GM12878 (cell line): ENCODE measurements around the gene CCDC187. TPM values are rescaled to one million over a fixed set of nuclear protein-coding genes. Genes with fewer than 3 reads are reported as not detected.

ENCODE experiments used
- BRCA1 ChIP-seq: IDR thresholded peaks from 2 replicates; pipeline ENCODE4 v1.6.1; 2011; ENCODE audit warnings: low read depth, low read length, improper control_type of control experiment
- CBX3 ChIP-seq: fragments of 200-600 bp; sonication (generic); IDR thresholded peaks from 2 replicates; pipeline ENCODE4 v1.6.1; 2016; ENCODE audit warnings: low read depth, borderline replicate concordance
- CHD1 ChIP-seq: IDR thresholded peaks from 2 replicates; pipeline ENCODE4 v1.6.1; 2012; ENCODE audit warnings: low read depth, low read length, improper control_type of control experiment
- DPF2 ChIP-seq: fragments of 450-650 bp; IDR thresholded peaks from 2 replicates; pipeline ENCODE4 v1.6.1; 2017; ENCODE audit warnings: mild to moderate bottlenecking
- EP300 ChIP-seq, 2 experiments: fragments of 150-350 bp in 1 of 2; IDR thresholded peaks; 2 replicates each; pipeline ENCODE4 v1.6.1; 2011 to 2012; ENCODE audit warnings: low read depth in 2 of 2, low read length in 2 of 2, borderline replicate concordance in 1 of 2, improper control_type of control experiment in 1 of 2, inconsistent platforms in 1 of 2; ENCODE audit not compliant: control insufficient read depth in 1 of 2
- ESRRA ChIP-seq: IDR thresholded peaks from 2 replicates; pipeline ENCODE4 v1.6.1; 2012; ENCODE audit warnings: mild to moderate bottlenecking, low read length, improper control_type of control experiment
- KLF5 ChIP-seq: fragments of 450-650 bp; IDR thresholded peaks from 2 replicates; pipeline ENCODE4 v1.6.1; 2014; ENCODE audit warnings: mild to moderate bottlenecking; ENCODE audit not compliant: partially characterized antibody
- MEF2B ChIP-seq: fragments of 450-650 bp; IDR thresholded peaks from 2 replicates; pipeline ENCODE4 v1.6.1; 2018; ENCODE audit warnings: mild to moderate bottlenecking, moderate library complexity; ENCODE audit not compliant: partially characterized antibody, poor library complexity, severe bottlenecking
- MXI1 ChIP-seq: fragments of 150-350 bp; IDR thresholded peaks from 2 replicates; pipeline ENCODE4 v1.6.1; 2011; ENCODE audit warnings: low read depth, mild to moderate bottlenecking, inconsistent platforms, low read length, improper control_type of control experiment
- POLR2AphosphoS5 ChIP-seq: IDR thresholded peaks from 2 replicates; pipeline ENCODE4 v1.6.1; 2011; ENCODE audit warnings: mild to moderate bottlenecking, low read length, inconsistent platforms
- RCOR1 ChIP-seq: conservative IDR thresholded peaks from 2 replicates; pipeline ENCODE4 v1.6.1; 2012; ENCODE audit warnings: low read depth, low read length, improper control_type of control experiment
- SUZ12 ChIP-seq: fragments of 200-600 bp; sonication (generic); IDR thresholded peaks from one replicate; pipeline ENCODE4 v1.6.1; 2018; ENCODE audit warnings: antibody characterized with exemption, mild to moderate bottlenecking; ENCODE audit not compliant: unreplicated experiment
- TCF7 ChIP-seq: IDR thresholded peaks from 2 replicates; pipeline ENCODE4 v1.6.1; 2014; ENCODE audit warnings: antibody characterized with exemption, borderline replicate concordance
- WRNIP1 ChIP-seq: IDR thresholded peaks from 2 replicates; pipeline ENCODE4 v1.6.1; 2011; ENCODE audit warnings: low read depth, low read length, improper control_type of control experiment, borderline replicate concordance
- YY1 ChIP-seq: IDR thresholded peaks from 2 replicates; pipeline ENCODE4 v1.6.1; 2011; ENCODE audit warnings: low read depth, mild to moderate bottlenecking, low read length
- ZNF384 ChIP-seq: IDR thresholded peaks from 2 replicates; pipeline ENCODE4 v1.6.1; 2012; ENCODE audit warnings: low read depth, mild to moderate bottlenecking, low read length, improper control_type of control experiment, borderline replicate concordance
- ZNF622 ChIP-seq: fragments of 450-650 bp; IDR thresholded peaks from 2 replicates; pipeline ENCODE4 v1.6.1; 2017; ENCODE audit warnings: mild to moderate bottlenecking, inconsistent platforms
- polyA plus RNA-seq, 11 experiments: library from polyadenylated mRNA; depleted of rRNA in 4 of 11; unstranded in 6 of 11; stranded (reverse) in 5 of 11; fragments of >200 nt; fragmentation: Nextera tagmentation in 4 of 11; fragmentation: Illumina TruSeq in 1 of 11; extraction: Ambion mirVana in 4 of 11; extraction: Trizol in 1 of 11; gene quantifications; 1 replicate in 1 of 11; 2 replicates in 10 of 11; pipeline versions ENCODE4 v1.2.1 to v1.2.3, GENCODE V29; 2011 to 2016; ENCODE audit warnings: inconsistent platforms in 2 of 11, missing spikeins in 2 of 11, low read depth in 1 of 11
- total RNA-seq, 4 experiments: library from RNA; depleted of rRNA in 3 of 4; stranded (reverse); fragments of >200 nt in 3 of 4; fragmentation: Illumina TruSeq in 1 of 4; extraction: Trizol in 1 of 4; gene quantifications; 2 replicates each; pipeline versions ENCODE4 v1.2.1 to v1.2.3, GENCODE V29; 2013 to 2021
- TF ChIP-seq, protein P1 (sequence below): fragments of 450-650 bp; IDR thresholded peaks from 2 replicates; pipeline ENCODE4 v1.6.1; 2016; ENCODE audit warnings: mild to moderate bottlenecking, moderate library complexity, borderline replicate concordance
- TF ChIP-seq, protein P2 (sequence below): IDR thresholded peaks from 2 replicates; pipeline ENCODE4 v1.6.1; 2011; ENCODE audit warnings: low read depth, mild to moderate bottlenecking, low read length, moderate library complexity, borderline replicate concordance; ENCODE audit errors: extremely low read depth
- TF ChIP-seq, protein P3 (sequence below): fragments of 450-650 bp; IDR thresholded peaks from 2 replicates; pipeline ENCODE4 v1.6.1; 2017; ENCODE audit warnings: borderline replicate concordance
- TF ChIP-seq, protein P4 (sequence below): fragments of 450-650 bp; IDR thresholded peaks from 2 replicates; pipeline ENCODE4 v1.6.1; 2018; ENCODE audit warnings: borderline replicate concordance, mild to moderate bottlenecking; ENCODE audit not compliant: partially characterized antibody

CCDC187 gene
- total and polyA plus RNA-seq, 10 of the 15 experiments (the other 5 are each of a cell fraction or from before 2014, with no cell fraction given), result 0.04 to 0.23 (median 0.04) TPM; not detected in 7

DNA sequence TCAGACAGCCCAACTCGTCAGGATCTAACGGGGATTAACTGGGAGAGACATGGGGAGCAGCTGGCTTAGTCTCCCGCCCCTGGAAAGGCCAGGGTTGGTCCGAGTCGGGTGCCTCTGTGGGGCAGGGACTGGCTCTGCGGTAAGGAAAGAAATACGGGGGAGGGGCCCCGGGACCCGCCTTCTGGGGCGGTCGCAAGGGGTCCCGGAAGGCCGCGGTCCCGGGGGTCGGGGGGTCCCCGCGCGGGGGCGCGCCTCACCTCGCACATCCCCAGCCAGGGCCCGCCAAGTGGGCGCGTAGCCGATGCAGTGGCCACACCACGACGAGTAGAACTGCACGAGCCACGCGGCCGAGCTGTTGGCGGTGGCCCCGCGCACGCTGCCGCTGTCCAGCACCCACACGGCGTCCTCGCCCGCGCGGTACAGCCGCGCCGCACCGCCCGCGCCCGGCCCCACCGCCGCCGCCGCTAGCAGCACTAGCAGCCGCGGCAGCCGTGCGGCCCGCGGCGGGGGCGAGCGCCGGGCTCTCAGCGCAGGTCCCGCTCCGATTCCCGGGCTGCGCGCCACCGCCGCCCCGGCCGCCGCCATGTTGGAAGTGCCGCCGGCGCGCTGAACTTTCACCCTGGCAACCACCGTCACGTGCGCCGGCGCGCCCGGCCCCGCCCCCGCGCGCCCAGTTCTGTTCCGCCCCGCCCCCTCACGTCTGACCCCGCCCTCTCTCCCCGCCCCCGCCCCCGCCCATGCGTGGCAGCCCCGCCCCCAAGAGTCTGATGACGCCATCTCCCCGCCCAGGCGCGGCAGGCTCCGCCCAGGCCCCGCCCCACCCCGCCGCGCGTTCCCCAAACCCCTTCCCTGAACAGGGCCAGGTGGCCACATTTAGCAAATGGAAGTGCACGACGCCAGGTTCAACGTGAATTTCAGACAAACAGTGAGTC, 58.4 kb downstream of the CCDC187 start, which contains the start of gene QSOX2 (continued):
- TF ChIP-seq ZNF622, result no peak
- TF ChIP-seq, protein P1, sequence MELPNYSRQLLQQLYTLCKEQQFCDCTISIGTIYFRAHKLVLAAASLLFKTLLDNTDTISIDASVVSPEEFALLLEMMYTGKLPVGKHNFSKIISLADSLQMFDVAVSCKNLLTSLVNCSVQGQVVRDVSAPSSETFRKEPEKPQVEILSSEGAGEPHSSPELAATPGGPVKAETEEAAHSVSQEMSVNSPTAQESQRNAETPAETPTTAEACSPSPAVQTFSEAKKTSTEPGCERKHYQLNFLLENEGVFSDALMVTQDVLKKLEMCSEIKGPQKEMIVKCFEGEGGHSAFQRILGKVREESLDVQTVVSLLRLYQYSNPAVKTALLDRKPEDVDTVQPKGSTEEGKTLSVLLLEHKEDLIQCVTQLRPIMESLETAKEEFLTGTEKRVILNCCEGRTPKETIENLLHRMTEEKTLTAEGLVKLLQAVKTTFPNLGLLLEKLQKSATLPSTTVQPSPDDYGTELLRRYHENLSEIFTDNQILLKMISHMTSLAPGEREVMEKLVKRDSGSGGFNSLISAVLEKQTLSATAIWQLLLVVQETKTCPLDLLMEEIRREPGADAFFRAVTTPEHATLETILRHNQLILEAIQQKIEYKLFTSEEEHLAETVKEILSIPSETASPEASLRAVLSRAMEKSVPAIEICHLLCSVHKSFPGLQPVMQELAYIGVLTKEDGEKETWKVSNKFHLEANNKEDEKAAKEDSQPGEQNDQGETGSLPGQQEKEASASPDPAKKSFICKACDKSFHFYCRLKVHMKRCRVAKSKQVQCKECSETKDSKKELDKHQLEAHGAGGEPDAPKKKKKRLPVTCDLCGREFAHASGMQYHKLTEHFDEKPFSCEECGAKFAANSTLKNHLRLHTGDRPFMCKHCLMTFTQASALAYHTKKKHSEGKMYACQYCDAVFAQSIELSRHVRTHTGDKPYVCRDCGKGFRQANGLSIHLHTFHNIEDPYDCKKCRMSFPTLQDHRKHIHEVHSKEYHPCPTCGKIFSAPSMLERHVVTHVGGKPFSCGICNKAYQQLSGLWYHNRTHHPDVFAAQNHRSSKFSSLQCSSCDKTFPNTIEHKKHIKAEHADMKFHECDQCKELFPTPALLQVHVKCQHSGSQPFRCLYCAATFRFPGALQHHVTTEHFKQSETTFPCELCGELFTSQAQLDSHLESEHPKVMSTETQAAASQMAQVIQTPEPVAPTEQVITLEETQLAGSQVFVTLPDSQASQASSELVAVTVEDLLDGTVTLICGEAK, result no peak
- no peak for TF ChIP-seq SUZ12
- no peak for TF ChIP-seq MEF2B
- no peak for TF ChIP-seq CBX3
- TF ChIP-seq, protein P2, sequence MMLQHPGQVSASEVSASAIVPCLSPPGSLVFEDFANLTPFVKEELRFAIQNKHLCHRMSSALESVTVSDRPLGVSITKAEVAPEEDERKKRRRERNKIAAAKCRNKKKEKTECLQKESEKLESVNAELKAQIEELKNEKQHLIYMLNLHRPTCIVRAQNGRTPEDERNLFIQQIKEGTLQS, result peak; percentile 63; the same call in 1 of the 2 replicates
- no peak for TF ChIP-seq KLF5
- no peak for TF ChIP-seq POLR2AphosphoS5
- TF ChIP-seq RCOR1, result no peak
- no peak for TF ChIP-seq CHD1
- no peak for TF ChIP-seq TCF7
- TF ChIP-seq, protein P3, sequence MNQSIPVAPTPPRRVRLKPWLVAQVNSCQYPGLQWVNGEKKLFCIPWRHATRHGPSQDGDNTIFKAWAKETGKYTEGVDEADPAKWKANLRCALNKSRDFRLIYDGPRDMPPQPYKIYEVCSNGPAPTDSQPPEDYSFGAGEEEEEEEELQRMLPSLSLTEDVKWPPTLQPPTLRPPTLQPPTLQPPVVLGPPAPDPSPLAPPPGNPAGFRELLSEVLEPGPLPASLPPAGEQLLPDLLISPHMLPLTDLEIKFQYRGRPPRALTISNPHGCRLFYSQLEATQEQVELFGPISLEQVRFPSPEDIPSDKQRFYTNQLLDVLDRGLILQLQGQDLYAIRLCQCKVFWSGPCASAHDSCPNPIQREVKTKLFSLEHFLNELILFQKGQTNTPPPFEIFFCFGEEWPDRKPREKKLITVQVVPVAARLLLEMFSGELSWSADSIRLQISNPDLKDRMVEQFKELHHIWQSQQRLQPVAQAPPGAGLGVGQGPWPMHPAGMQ, result no peak
- peak; percentile 91 for TF ChIP-seq MXI1
- no peak for TF ChIP-seq EP300 (IDR thresholded peaks at IDR 0.05; ENCODE audit: borderline replicate concordance in 1 of 2, control insufficient read depth in 1 of 2, low read depth in 2 of 2, low read length in 2 of 2)
- TF ChIP-seq WRNIP1, result no peak
- no peak for TF ChIP-seq ESRRA
- TF ChIP-seq BRCA1, result no peak
- no peak for TF ChIP-seq ZNF384
- peak; percentile 96 for TF ChIP-seq YY1
- TF ChIP-seq, protein P4, sequence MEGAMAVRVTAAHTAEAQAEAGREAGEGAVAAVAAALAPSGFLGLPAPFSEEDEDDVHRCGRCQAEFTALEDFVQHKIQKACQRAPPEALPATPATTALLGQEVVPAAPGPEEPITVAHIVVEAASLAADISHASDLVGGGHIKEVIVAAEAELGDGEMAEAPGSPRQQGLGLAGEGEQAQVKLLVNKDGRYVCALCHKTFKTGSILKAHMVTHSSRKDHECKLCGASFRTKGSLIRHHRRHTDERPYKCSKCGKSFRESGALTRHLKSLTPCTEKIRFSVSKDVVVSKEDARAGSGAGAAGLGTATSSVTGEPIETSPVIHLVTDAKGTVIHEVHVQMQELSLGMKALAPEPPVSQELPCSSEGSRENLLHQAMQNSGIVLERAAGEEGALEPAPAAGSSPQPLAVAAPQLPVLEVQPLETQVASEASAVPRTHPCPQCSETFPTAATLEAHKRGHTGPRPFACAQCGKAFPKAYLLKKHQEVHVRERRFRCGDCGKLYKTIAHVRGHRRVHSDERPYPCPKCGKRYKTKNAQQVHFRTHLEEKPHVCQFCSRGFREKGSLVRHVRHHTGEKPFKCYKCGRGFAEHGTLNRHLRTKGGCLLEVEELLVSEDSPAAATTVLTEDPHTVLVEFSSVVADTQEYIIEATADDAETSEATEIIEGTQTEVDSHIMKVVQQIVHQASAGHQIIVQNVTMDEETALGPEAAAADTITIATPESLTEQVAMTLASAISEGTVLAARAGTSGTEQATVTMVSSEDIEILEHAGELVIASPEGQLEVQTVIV, result no peak
- peak; percentile 47; the same call in 1 of the 2 replicates for TF ChIP-seq DPF2
